KMS-11 (cell line): ENCODE results near the gene CCDC188.

Experiments
- H2AFZ ChIP-seq: fragments of 200-600 bp; sonication (generic); 2 replicates; pipeline ENCODE4 v1.6.1; 2016; ENCODE audit warnings: antibody characterized with exemption, mixed run types, low read depth
- H3K27ac ChIP-seq: fragments of 200-600 bp; sonication (generic); 2 replicates; pipeline ENCODE4 v1.6.1; 2016; ENCODE audit warnings: mild to moderate bottlenecking, mixed run types
- H3K27me3 ChIP-seq: fragments of 200-600 bp; sonication (generic); 2 replicates; pipeline ENCODE4 v1.6.1; 2017; ENCODE audit warnings: mild to moderate bottlenecking, low read depth, mixed run types, moderate library complexity; ENCODE audit not compliant: insufficient read depth
- H3K36me3 ChIP-seq: fragments of 200-600 bp; sonication (generic); 2 replicates; pipeline ENCODE4 v1.6.1; 2017; ENCODE audit warnings: mild to moderate bottlenecking, mixed run types; ENCODE audit not compliant: insufficient read depth
- H3K4me1 ChIP-seq: fragments of 200-600 bp; sonication (generic); 2 replicates; pipeline ENCODE4 v1.6.1; 2016; ENCODE audit warnings: mild to moderate bottlenecking, low read depth, mixed run types; ENCODE audit not compliant: poor library complexity, severe bottlenecking
- H3K4me2 ChIP-seq: fragments of 200-600 bp; sonication (generic); 2 replicates; pipeline ENCODE4 v1.7.0; 2016; ENCODE audit warnings: mild to moderate bottlenecking, mixed run types
- H3K4me3 ChIP-seq: fragments of 200-600 bp; sonication (generic); IDR thresholded peaks from 2 replicates; pipeline ENCODE4 v1.6.1; 2017; ENCODE audit warnings: low read depth, low read length, mixed read lengths; ENCODE audit not compliant: insufficient read depth
- H3K79me2 ChIP-seq: fragments of 200-600 bp; sonication (generic); 2 replicates; pipeline ENCODE4 v1.6.1; 2016; ENCODE audit warnings: low read depth, mixed run types; ENCODE audit not compliant: insufficient read depth
- H3K9ac ChIP-seq: fragments of 200-600 bp; sonication (generic); 2 replicates; pipeline ENCODE4 v1.6.1; 2016; ENCODE audit warnings: mild to moderate bottlenecking, mixed run types
- H4K20me1 ChIP-seq: fragments of 200-600 bp; sonication (generic); 2 replicates; pipeline ENCODE4 v1.6.1; 2016; ENCODE audit warnings: mild to moderate bottlenecking, mixed run types; ENCODE audit not compliant: insufficient read depth
- CTCF ChIP-seq: fragments of 200-600 bp; sonication (generic); conservative IDR thresholded peaks from 2 replicates; pipeline ENCODE4 v1.6.1; 2017; ENCODE audit warnings: low read depth, mild to moderate bottlenecking, antibody characterized with exemption, low read length, moderate library complexity, mixed read lengths

CCDC188 gene

GRCh38 chr22:20126284-20127029, 24.4 kb downstream of the CCDC188 start:
- Histone ChIP-seq H3K27ac (no peak overlapping the region), H3K4me3 (no peak overlapping the region), H2AFZ (no peak overlapping the region), H3K9ac (no peak overlapping the region), H3K4me2 (no peak overlapping the region), H3K27me3 (no peaks in the 10 kb centered on the region), H4K20me1 (peaks cover 12% of the 10 kb centered on the region; the same call in 1 of the 2 replicates), H3K79me2 (peaks cover 11% of the 10 kb centered on the region), H3K36me3 (no peaks in the 10 kb centered on the region; the same call in 1 of the 2 replicates), H3K4me1 (peaks cover 17% of the 10 kb centered on the region)
- TF ChIP-seq CTCF, result no peak

- peaks cover 5% of the 10 kb centered on the region; the same call in 1 of the 2 replicates for H3K36me3 ChIP-seq
- no peak overlapping the region for H3K4me2 ChIP-seq
- H3K9ac ChIP-seq, result no peak overlapping the region
- H4K20me1 ChIP-seq, result peaks cover 12% of the 10 kb centered on the region; the same call in 1 of the 2 replicates
- peaks cover 20% of the 10 kb centered on the region for H3K79me2 ChIP-seq
- H3K27ac ChIP-seq, result no peak overlapping the region
- H3K4me1 ChIP-seq, result peaks cover 22% of the 10 kb centered on the region
- H2AFZ ChIP-seq, result no peak overlapping the region
- H3K4me3 ChIP-seq, result no peak overlapping the region
- TF ChIP-seq CTCF, result no peak
- no peaks in the 10 kb centered on the region for H3K27me3 ChIP-seq
Observed at GRCh38 chr22:20125201-20126174, 25.4 kb downstream of the CCDC188 start.

GRCh38 chr22:20124083-20124787, 26.6 kb downstream of the CCDC188 start:
- Histone ChIP-seq H3K27ac (no peak overlapping the region), H3K4me3 (no peak overlapping the region), H4K20me1 (peaks cover 12% of the 10 kb centered on the region; the same call in 1 of the 2 replicates), H3K79me2 (peaks cover 33% of the 10 kb centered on the region), H3K9ac (no peak overlapping the region), H3K4me2 (no peak overlapping the region), H3K4me1 (peaks cover 26% of the 10 kb centered on the region), H2AFZ (no peak overlapping the region), H3K36me3 (peaks cover 14% of the 10 kb centered on the region; the same call in 1 of the 2 replicates), H3K27me3 (no peaks in the 10 kb centered on the region)
- TF ChIP-seq CTCF, result no peak

GRCh38 chr22:20123366-20124082, 27.3 kb downstream of the CCDC188 start:
- Histone ChIP-seq H3K4me3 (no peak overlapping the region), H3K9ac (no peak overlapping the region), H3K36me3 (peaks cover 14% of the 10 kb centered on the region; the same call in 1 of the 2 replicates), H3K79me2 (peaks cover 40% of the 10 kb centered on the region), H3K4me2 (no peak overlapping the region), H3K4me1 (peaks cover 26% of the 10 kb centered on the region), H4K20me1 (peaks cover 12% of the 10 kb centered on the region; the same call in 1 of the 2 replicates), H3K27me3 (no peaks in the 10 kb centered on the region), H3K27ac (no peak overlapping the region), H2AFZ (no peak overlapping the region)
- no peak for TF ChIP-seq CTCF
